Spleen (tissue), 7 donors: ENCODE results near the gene GJB3.

Experiments
- CTCF ChIP-seq, 11 experiments: fragments of 200-600 bp in 7 of 11; fragments of 450-650 bp in 4 of 11; sonication (generic) in 4 of 11; IDR thresholded peaks in 8 of 11; conservative IDR thresholded peaks in 3 of 11; 1 replicate in 7 of 11; 2 replicates in 4 of 11; pipeline versions ENCODE4 v1.4.0 to v1.8.0; 2016 to 2021; ENCODE audit warnings: antibody characterized with exemption in 11 of 11, inconsistent platforms in 4 of 11, mild to moderate bottlenecking in 1 of 11
- POLR2A ChIP-seq, 3 donors: fragments of 450-650 bp; IDR thresholded peaks; one replicate each; pipeline ENCODE4 v1.5.1; 2017; ENCODE audit warnings: antibody characterized with exemption in 3 of 3, mild to moderate bottlenecking in 1 of 3
- POLR2AphosphoS5 ChIP-seq, 3 donors: sonication (generic); formaldehyde crosslinking; IDR thresholded peaks; one replicate each; pipeline ENCODE4 v1.5.1; 2017; ENCODE audit warnings: antibody characterized with exemption in 3 of 3
- donor health status: DM: no; HTN: no; CAD: no; lungs with moderate emphysema.
- donor health status: DM: no; HTN: no; CAD: no.
- donor health status: DM: no; HTN: no; CAD: no.

- TF ChIP-seq POLR2AphosphoS5 (IDR thresholded peaks at IDR 0.05) (no peak), CTCF (IDR thresholded peaks at IDR 0.05 in 8 of 11, conservative IDR thresholded peaks at IDR 0.05 in 3 of 11) (no peak), POLR2A (IDR thresholded peaks at IDR 0.05) (no peak)
Observed at GRCh38 chr1:34831721-34832246, 50.8 kb downstream of the GJB3 start.
